ENCODE data around the gene TUBB. TPM values are rescaled to one million over a fixed set of nuclear protein-coding genes. Genes with fewer than 3 reads are reported as not detected.
"Not testable (repeated sequence)": the region's sequence is repeated elsewhere in the genome, so short reads cannot be mapped to it uniquely, and the experiment has no call there.

Gene TUBB
- total and polyA plus RNA-seq, 3 experiments from 2014 or later = 136 to 1,639 (median 1,610) TPM

DNA sequence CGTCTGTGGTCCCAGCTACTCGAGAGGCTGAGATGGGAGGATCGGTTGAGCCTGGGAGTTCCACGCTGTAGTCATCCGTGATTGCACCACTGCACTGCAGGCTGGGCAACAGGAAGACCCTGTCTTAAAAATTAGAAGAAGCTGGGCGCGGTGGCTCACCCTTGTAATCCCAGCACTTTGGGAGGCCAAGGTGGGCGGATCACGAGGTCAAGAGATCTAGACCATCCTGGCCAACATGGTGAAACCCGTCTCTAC lies 1.8 kb downstream of the TUBB start:
- Mint-ChIP-seq H3K4me3 (peak overlapping the region; percentile 91 to 99 (median 98)), H3K27ac (peak overlapping the region; percentile 70 to 98 (median 94)), H3K36me3 (peaks cover 3 to 61% (median 20%) of the 10 kb centered on the region in 3 donors), H3K4me1 (peaks cover 48 to 73% (median 49%) of the 10 kb centered on the region in 3 donors)
- peak overlapping the region; percentile 77 for H3K4me3 ChIP-seq (ENCODE audit: low read length)
- H3K4me1 ChIP-seq (ENCODE audit: insufficient read depth, low read length) = peaks cover 30% of the 10 kb centered on the region
- H3K27ac ChIP-seq (ENCODE audit: low read depth, low read length) = peak overlapping the region; percentile 91
- not testable (repeated sequence) for H3K9me3 ChIP-seq (ENCODE audit: low read length); H3K27me3 Mint-ChIP-seq; H3K27me3 ChIP-seq (ENCODE audit: insufficient read depth, low read length, poor library complexity, severe bottlenecking); H3K9me3 Mint-ChIP-seq
- DNase-seq = peak in 1 of 5 donors; percentile 23
- H3K36me3 ChIP-seq (ENCODE audit: insufficient read depth, low read length) = peaks cover 28% of the 10 kb centered on the region
- POLR2A ChIA-PET = interaction anchor here (0.5 to 7.4 kb wide), 14 partner anchors 9 to 221 kb away, joined by 3 to 142 read pairs (median 4); partner anchors contain the start of genes MRPS18B and PPP1R10
- CTCF ChIA-PET = interaction anchor here (0.6 to 17.1 kb wide), 40 partner anchors 9 to 364 kb away, joined by 3 to 697 read pairs (median 4); partner anchors contain the start of genes DHX16, FLOT1, GNL1 and IER3

DNA sequence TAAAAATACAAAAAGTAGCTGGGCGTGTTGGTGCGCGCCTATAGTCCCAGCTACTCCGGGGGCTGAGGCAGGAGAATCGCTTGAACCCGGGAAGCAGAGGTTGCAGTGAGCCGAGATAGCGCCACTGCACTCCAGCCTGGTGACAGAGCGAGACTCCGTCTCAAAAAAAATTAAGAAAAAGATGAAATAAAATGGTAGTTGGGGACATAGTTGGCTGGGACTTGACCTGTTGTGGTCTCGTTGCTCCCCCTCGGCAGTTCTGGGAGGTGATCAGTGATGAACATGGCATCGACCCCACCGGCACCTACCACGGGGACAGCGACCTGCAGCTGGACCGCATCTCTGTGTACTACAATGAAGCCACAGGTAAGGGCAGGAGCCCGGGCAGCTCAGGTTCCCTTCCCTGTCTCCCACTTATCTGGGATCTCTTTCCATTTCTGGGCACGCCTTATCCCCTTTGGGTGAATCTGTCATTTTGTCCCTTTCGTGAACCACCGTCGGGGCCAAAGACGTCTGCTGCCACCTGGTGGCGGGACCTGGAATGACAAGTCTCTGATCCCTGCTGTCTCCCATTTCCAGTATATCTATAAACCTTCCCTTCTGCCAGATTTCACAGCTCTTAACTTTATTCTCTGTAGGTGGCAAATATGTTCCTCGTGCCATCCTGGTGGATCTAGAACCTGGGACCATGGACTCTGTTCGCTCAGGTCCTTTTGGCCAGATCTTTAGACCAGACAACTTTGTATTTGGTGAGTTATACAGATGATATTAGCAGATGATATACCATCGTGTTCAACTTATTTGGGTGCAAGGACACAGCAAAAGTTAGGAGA lies 2.3 kb downstream of the TUBB start:
- Histone ChIP-seq H3K36me3 (ENCODE audit: insufficient read depth, low read length) (peaks cover 28% of the 10 kb centered on the region), H3K4me1 (ENCODE audit: insufficient read depth, low read length) (peaks cover 30% of the 10 kb centered on the region), H3K9me3 (ENCODE audit: low read length) (no peaks in the 10 kb centered on the region), H3K4me3 (ENCODE audit: low read length) (peak overlapping the region; percentile 77), H3K27ac (ENCODE audit: low read depth, low read length) (peak overlapping the region; percentile 91), H3K27me3 (ENCODE audit: insufficient read depth, low read length, poor library complexity, severe bottlenecking) (no peaks in the 10 kb centered on the region)
- peak; percentile 77 to 88 (median 82) for DNase-seq
- Mint-ChIP-seq H3K4me1 (peaks cover 44 to 70% (median 45%) of the 10 kb centered on the region in 3 donors), H3K9me3 (no peaks in the 10 kb centered on the region), H3K36me3 (peaks cover 3 to 63% (median 20%) of the 10 kb centered on the region in 3 donors), H3K4me3 (peak overlapping the region; percentile 91 to 99 (median 98)), H3K27me3 (peaks cover 0 to 6% of the 10 kb centered on the region in 2 donors), H3K27ac (peak overlapping the region; percentile 70 to 98 (median 94))
- ChIA-PET CTCF (interaction anchor here (0.7 to 17.1 kb wide), 45 partner anchors 9 to 363 kb away, joined by 3 to 697 read pairs (median 4); partner anchors contain the start of genes C6orf136, DHX16, FLOT1 and GNL1), POLR2A (interaction anchor here (0.9 to 7.4 kb wide), 8 partner anchors 8 to 206 kb away, joined by 3 to 142 read pairs (median 5); partner anchors contain the start of genes MRPS18B and PPP1R10)

DNA sequence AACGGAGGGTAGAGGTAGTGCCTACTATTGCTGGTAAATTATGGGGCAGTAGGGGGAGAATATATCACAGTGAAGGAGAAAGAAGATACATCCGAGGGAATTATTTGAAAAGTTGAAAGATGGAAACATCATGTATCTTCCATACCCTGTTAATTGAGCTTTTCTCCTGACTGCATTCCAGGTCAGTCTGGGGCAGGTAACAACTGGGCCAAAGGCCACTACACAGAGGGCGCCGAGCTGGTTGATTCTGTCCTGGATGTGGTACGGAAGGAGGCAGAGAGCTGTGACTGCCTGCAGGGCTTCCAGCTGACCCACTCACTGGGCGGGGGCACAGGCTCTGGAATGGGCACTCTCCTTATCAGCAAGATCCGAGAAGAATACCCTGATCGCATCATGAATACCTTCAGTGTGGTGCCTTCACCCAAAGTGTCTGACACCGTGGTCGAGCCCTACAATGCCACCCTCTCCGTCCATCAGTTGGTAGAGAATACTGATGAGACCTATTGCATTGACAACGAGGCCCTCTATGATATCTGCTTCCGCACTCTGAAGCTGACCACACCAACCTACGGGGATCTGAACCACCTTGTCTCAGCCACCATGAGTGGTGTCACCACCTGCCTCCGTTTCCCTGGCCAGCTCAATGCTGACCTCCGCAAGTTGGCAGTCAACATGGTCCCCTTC lies 3.1 kb downstream of the TUBB start:
- peaks cover 30% of the 10 kb centered on the region for H3K4me1 ChIP-seq (ENCODE audit: insufficient read depth, low read length)
- not testable (repeated sequence) for H3K27ac ChIP-seq (ENCODE audit: low read depth, low read length)

DNA sequence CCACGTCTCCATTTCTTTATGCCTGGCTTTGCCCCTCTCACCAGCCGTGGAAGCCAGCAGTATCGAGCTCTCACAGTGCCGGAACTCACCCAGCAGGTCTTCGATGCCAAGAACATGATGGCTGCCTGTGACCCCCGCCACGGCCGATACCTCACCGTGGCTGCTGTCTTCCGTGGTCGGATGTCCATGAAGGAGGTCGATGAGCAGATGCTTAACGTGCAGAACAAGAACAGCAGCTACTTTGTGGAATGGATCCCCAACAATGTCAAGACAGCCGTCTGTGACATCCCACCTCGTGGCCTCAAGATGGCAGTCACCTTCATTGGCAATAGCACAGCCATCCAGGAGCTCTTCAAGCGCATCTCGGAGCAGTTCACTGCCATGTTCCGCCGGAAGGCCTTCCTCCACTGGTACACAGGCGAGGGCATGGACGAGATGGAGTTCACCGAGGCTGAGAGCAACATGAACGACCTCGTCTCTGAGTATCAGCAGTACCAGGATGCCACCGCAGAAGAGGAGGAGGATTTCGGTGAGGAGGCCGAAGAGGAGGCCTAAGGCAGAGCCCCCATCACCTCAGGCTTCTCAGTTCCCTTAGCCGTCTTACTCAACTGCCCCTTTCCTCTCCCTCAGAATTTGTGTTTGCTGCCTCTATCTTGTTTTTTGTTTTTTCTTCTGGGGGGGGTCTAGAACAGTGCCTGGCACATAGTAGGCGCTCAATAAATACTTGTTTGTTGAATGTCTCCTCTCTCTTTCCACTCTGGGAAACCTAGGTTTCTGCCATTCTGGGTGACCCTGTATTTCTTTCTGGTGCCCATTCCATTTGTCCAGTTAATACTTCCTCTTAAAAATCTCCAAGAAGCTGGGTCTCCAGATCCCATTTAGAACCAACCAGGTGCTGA lies 3.9 kb downstream of the TUBB start:
- not testable (repeated sequence) for H3K9me3 Mint-ChIP-seq; H3K27me3 ChIP-seq (ENCODE audit: insufficient read depth, low read length, poor library complexity, severe bottlenecking); H3K27me3 Mint-ChIP-seq; DNase-seq; H3K9me3 ChIP-seq (ENCODE audit: low read length); H3K4me3 ChIP-seq (ENCODE audit: low read length); H3K27ac ChIP-seq (ENCODE audit: low read depth, low read length)
- peak overlapping the region in 3 of 7 donors; percentile 14 to 46 (median 26) for H3K4me3 Mint-ChIP-seq
- H3K4me1 Mint-ChIP-seq = peaks cover 40 to 63% (median 40%) of the 10 kb centered on the region in 3 donors
- H3K27ac Mint-ChIP-seq = peak overlapping the region; percentile 24 to 98 (median 78)
- ChIA-PET POLR2A (interaction anchor here (0.7 to 7.0 kb wide), 2 partner anchors 42 to 109 kb away, joined by 8 to 142 read pairs; no protein-coding TSS in a partner anchor), CTCF (interaction anchor here (1.1 to 17.1 kb wide), 15 partner anchors 7 to 242 kb away, joined by 3 to 697 read pairs (median 10); partner anchors contain the start of genes DHX16, IER3 and NRM)
- Histone ChIP-seq H3K4me1 (ENCODE audit: insufficient read depth, low read length) (peaks cover 29% of the 10 kb centered on the region), H3K36me3 (ENCODE audit: insufficient read depth, low read length) (peaks cover 37% of the 10 kb centered on the region)
- peaks cover 3 to 73% (median 20%) of the 10 kb centered on the region in 3 donors for H3K36me3 Mint-ChIP-seq

More for the DNA sequence above, 3.1 kb downstream of the TUBB start:
- peaks cover 36% of the 10 kb centered on the region for H3K36me3 ChIP-seq (ENCODE audit: insufficient read depth, low read length)
- Mint-ChIP-seq H3K27ac (peak overlapping the region; percentile 73 to 98 (median 94)), H3K36me3 (peaks cover 3 to 69% (median 20%) of the 10 kb centered on the region in 3 donors), H3K4me3 (peak overlapping the region in 4 of 7 donors; percentile 20 to 99 (median 95)), H3K4me1 (peaks cover 41 to 70% (median 42%) of the 10 kb centered on the region in 3 donors)
- not testable (repeated sequence) for H3K27me3 ChIP-seq (ENCODE audit: insufficient read depth, low read length, poor library complexity, severe bottlenecking); H3K9me3 Mint-ChIP-seq; H3K27me3 Mint-ChIP-seq; H3K4me3 ChIP-seq (ENCODE audit: low read length); DNase-seq; H3K9me3 ChIP-seq (ENCODE audit: low read length)
- ChIA-PET CTCF (interaction anchor here (0.6 to 17.1 kb wide), 32 partner anchors 8 to 363 kb away, joined by 3 to 697 read pairs (median 4); partner anchors contain the start of genes C6orf136, DHX16, FLOT1 and IER3), POLR2A (interaction anchor here (2.4 to 7.4 kb wide), 3 partner anchors 41 to 108 kb away, joined by 9 to 142 read pairs (median 70); partner anchors contain the start of genes MRPS18B and PPP1R10)

DNA sequence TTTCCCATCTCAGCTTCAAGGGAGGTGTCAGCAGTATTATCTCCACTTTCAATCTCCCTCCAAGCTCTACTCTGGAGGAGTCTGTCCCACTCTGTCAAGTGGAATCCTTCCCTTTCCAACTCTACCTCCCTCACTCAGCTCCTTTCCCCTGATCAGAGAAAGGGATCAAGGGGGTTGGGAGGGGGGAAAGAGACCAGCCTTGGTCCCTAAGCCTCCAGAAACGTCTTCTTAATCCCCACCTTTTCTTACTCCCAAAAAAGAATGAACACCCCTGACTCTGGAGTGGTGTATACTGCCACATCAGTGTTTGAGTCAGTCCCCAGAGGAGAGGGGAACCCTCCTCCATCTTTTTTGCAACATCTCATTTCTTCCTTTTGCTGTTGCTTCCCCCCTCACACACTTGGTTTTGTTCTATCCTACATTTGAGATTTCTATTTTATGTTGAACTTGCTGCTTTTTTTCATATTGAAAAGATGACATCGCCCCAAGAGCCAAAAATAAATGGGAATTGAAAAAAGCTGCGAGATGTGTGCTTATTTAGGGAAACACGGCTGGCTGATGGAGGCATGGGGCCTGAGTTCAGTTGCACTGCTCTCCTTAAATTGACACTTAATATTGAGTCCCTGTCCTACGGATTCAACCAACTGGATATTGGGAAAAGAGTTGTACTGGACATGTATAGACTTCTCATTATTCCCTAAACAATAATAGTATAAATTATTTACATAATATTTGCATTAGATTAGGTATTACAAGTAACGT lies 4.9 kb downstream of the TUBB start:
- POLR2A ChIA-PET = interaction anchor here (7.0 kb wide), 1 partner anchor 43 kb away, joined by 142 read pairs; no protein-coding TSS in a partner anchor
- Mint-ChIP-seq H3K27ac (peak overlapping the region; percentile 41 to 98 (median 72)), H3K4me3 (peak overlapping the region in 1 of 7 donors; percentile 65), H3K27me3 (peaks cover 0 to 6% of the 10 kb centered on the region in 2 donors), H3K9me3 (no peaks in the 10 kb centered on the region), H3K4me1 (peaks cover 32 to 57% (median 33%) of the 10 kb centered on the region in 3 donors), H3K36me3 (peaks cover 3 to 80% (median 20%) of the 10 kb centered on the region in 3 donors)
- DNase-seq = no peak
- Histone ChIP-seq H3K36me3 (ENCODE audit: insufficient read depth, low read length) (peaks cover 46% of the 10 kb centered on the region), H3K27me3 (ENCODE audit: insufficient read depth, low read length, poor library complexity, severe bottlenecking) (no peaks in the 10 kb centered on the region), H3K27ac (ENCODE audit: low read depth, low read length) (no peak overlapping the region), H3K4me3 (ENCODE audit: low read length) (no peak overlapping the region), H3K4me1 (ENCODE audit: insufficient read depth, low read length) (peaks cover 25% of the 10 kb centered on the region), H3K9me3 (ENCODE audit: low read length) (no peaks in the 10 kb centered on the region)
- CTCF ChIA-PET = interaction anchor here (1.5 to 17.1 kb wide), 3 partner anchors 48 to 110 kb away, joined by 3 to 697 read pairs (median 4); partner anchors contain the start of gene DHX16

DNA sequence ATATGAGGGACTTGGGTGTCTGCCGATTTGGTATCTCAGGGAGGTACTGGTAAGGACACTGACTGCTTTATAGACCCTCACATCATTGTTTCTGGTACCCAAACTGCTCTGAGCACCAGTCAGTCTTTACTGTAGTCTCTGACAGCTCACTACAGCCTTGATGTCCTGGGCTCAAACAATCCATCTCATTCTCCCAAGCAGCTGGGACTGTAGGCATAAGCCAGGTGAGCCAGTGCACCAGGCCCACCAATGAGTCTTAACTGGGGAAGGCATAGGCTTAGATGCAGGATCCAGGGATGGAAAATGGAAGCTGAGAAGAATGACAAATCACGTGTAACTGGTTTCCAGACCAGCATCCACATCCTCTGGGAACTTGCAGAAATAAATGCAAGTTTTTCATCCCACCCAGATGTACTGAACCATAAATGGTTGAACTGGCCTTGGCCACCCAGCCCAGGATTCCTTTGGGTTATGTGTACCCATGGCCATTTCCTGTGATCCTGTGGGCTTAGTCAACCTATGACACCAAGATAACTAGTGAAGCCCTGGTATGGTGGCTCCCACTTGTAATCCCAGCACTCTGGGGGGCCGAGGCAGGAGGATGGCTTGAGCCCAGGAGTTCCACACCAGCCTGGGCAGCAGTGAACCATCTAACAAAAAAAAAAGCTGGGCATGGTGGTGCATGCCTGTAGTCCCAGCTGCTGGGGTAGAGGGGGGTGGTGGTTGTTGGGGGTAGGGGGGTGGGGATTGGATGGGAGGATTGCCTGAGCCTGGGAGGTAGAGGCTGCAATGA lies 5.8 kb downstream of the TUBB start:
- Mint-ChIP-seq H3K36me3 (peaks cover 3 to 82% (median 20%) of the 10 kb centered on the region in 3 donors), H3K27me3 (peaks cover 0 to 6% of the 10 kb centered on the region in 2 donors), H3K4me3 (no peak overlapping the region), H3K4me1 (peaks cover 40 to 65% (median 41%) of the 10 kb centered on the region in 3 donors), H3K27ac (peak overlapping the region; percentile 35 to 98 (median 72)), H3K9me3 (no peaks in the 10 kb centered on the region)
- DNase-seq = no peak
- Histone ChIP-seq H3K4me3 (ENCODE audit: low read length) (no peak overlapping the region), H3K36me3 (ENCODE audit: insufficient read depth, low read length) (peaks cover 52% of the 10 kb centered on the region), H3K4me1 (ENCODE audit: insufficient read depth, low read length) (peaks cover 33% of the 10 kb centered on the region), H3K27ac (ENCODE audit: low read depth, low read length) (no peak overlapping the region), H3K27me3 (ENCODE audit: insufficient read depth, low read length, poor library complexity, severe bottlenecking) (no peaks in the 10 kb centered on the region), H3K9me3 (ENCODE audit: low read length) (no peaks in the 10 kb centered on the region)
- CTCF ChIA-PET = interaction anchor here (1.0 to 17.1 kb wide), 2 partner anchors 19 to 48 kb away, joined by 3 to 697 read pairs; partner anchors contain the start of genes DHX16 and IER3
- POLR2A ChIA-PET = interaction anchor here (1.1 kb wide), 3 partner anchors 16 to 47 kb away, joined by 3 read pairs; no protein-coding TSS in a partner anchor

Measured in CD8-positive, alpha-beta memory T cell (primary cell).